IMR-90 (cell line): Measurements from ENCODE around the gene FAM3D. TPM values are rescaled to one million over a fixed set of nuclear protein-coding genes. Genes with fewer than 3 reads are reported as not detected.

ENCODE experiments used
- ATAC-seq: fragments of 200-7000 bp; cut with Tn5 transposase; 2 replicates; pipeline ENCODE4 v1.9.1; 2020; ENCODE audit warnings: low read depth, mild to moderate bottlenecking, moderate library complexity
- BruUV-seq: library from RNA; stranded (reverse); fragments of 400-500 nt; replicated peaks from 2 replicates; lab custom pipeline; 2021; lab: Mats Ljungman, UMichigan
- CTCF ChIA-PET: fragments of 300-600 bp; formaldehyde crosslinking; extraction: SDS; loops from one replicate; lab custom pipeline; 2021; ENCODE audit warnings: antibody characterized with exemption; lab: Yijun Ruan, JAX
- POLR2A ChIA-PET: fragments of 300-600 bp; sonication (Branson Sonifier 250); formaldehyde crosslinking; loops from one replicate; lab custom pipeline; 2022; ENCODE audit warnings: antibody characterized with exemption; ENCODE audit not compliant: unreplicated experiment; lab: Charles Lee
- DNase-seq: peaks from one replicate; pipeline ENCODE4 v3.0.0; 2013
- H2AFZ ChIP-seq: replicated peaks from 2 replicates; pipeline ENCODE3; 2013; ENCODE audit warnings: low read length, mild to moderate bottlenecking; ENCODE audit not compliant: poor library complexity
- H2AK5ac ChIP-seq: 2 replicates; pipeline ENCODE4 v1.6.1; 2013; ENCODE audit warnings: low read depth, low read length, inconsistent platforms
- H2AK9ac ChIP-seq: replicated peaks from 2 replicates; pipeline ENCODE3; 2013; ENCODE audit warnings: mild to moderate bottlenecking, low read depth, low read length, moderate library complexity; ENCODE audit not compliant: poor library complexity
- H2BK120ac ChIP-seq: 2 replicates; pipeline ENCODE4 v1.6.1; 2013; ENCODE audit warnings: low read depth, low read length, inconsistent platforms
- H2BK15ac ChIP-seq: 3 replicates; pipeline ENCODE4 v1.6.1; 2013; ENCODE audit warnings: low read depth, low read length, inconsistent platforms
- H2BK20ac ChIP-seq: 2 replicates; pipeline ENCODE4 v1.6.1; 2013; ENCODE audit warnings: low read depth, mild to moderate bottlenecking, inconsistent platforms, low read length, moderate library complexity
- H2BK5ac ChIP-seq: 2 replicates; pipeline ENCODE4 v1.6.1; 2013; ENCODE audit warnings: mild to moderate bottlenecking, low read depth, low read length, inconsistent platforms; ENCODE audit not compliant: poor library complexity, severe bottlenecking
- H3K14ac ChIP-seq: replicated peaks from 2 replicates; pipeline ENCODE4 v1.6.1; 2013; ENCODE audit warnings: low read depth, low read length, inconsistent platforms
- H3K18ac ChIP-seq: 2 replicates; pipeline ENCODE4 v1.6.1; 2013; ENCODE audit warnings: low read depth, low read length, control low read depth
- H3K23ac ChIP-seq: 2 replicates; pipeline ENCODE4 v1.6.1; 2013; ENCODE audit warnings: low read depth, low read length, inconsistent platforms
- H3K27ac ChIP-seq: 2 replicates; pipeline ENCODE4 v1.5.1; 2013; ENCODE audit warnings: mild to moderate bottlenecking, control low read depth, low read length; ENCODE audit not compliant: insufficient read depth
- H3K27me3 ChIP-seq: 2 replicates; pipeline ENCODE4 v1.6.1; 2013; ENCODE audit warnings: low read length; ENCODE audit not compliant: control insufficient read depth, insufficient read depth
- H3K36me3 ChIP-seq: 2 replicates; pipeline ENCODE4 v1.6.1; 2013; ENCODE audit warnings: low read length, mixed read lengths; ENCODE audit not compliant: control insufficient read depth, insufficient read depth
- H3K4ac ChIP-seq: 2 replicates; pipeline ENCODE4 v1.6.1; 2013; ENCODE audit warnings: low read depth, low read length, inconsistent platforms
- H3K4me1 ChIP-seq: 2 replicates; pipeline ENCODE4 v1.6.1; 2013; ENCODE audit warnings: low read length, mixed read lengths; ENCODE audit not compliant: control insufficient read depth, insufficient read depth
- H3K4me2 ChIP-seq: 2 replicates; pipeline ENCODE4 v1.6.1; 2013; ENCODE audit warnings: low read depth, mild to moderate bottlenecking, control low read depth, low read length, moderate library complexity
- H3K4me3 ChIP-seq: 2 replicates; pipeline ENCODE4 v1.5.1; 2013; ENCODE audit warnings: low read depth, mild to moderate bottlenecking, control low read depth, low read length, moderate library complexity; ENCODE audit not compliant: insufficient read depth
- H3K56ac ChIP-seq: 2 replicates; pipeline ENCODE4 v1.6.1; 2013; ENCODE audit warnings: low read length, inconsistent platforms; ENCODE audit not compliant: insufficient read depth; ENCODE audit errors: extremely low read depth
- H3K79me1 ChIP-seq, 2 experiments: 2 replicates each; pipeline ENCODE4 v1.6.1; 2013; ENCODE audit warnings: low read length in 2 of 2, inconsistent platforms in 1 of 2, low read depth in 1 of 2
- H3K9ac ChIP-seq: 2 replicates; pipeline ENCODE4 v1.6.1; 2013; ENCODE audit warnings: low read depth, low read length, control low read depth
- H3K9me1 ChIP-seq: 2 replicates; pipeline ENCODE4 v1.6.1; 2013; ENCODE audit warnings: low read length, inconsistent platforms; ENCODE audit not compliant: insufficient read depth
- H3K9me3 ChIP-seq: 2 replicates; pipeline ENCODE4 v1.6.1; 2013; ENCODE audit warnings: low read length; ENCODE audit not compliant: control insufficient read depth, insufficient read depth
- H4K20me1 ChIP-seq: 2 replicates; pipeline ENCODE4 v1.6.1; 2013; ENCODE audit warnings: low read length, inconsistent platforms; ENCODE audit not compliant: insufficient read depth
- H4K5ac ChIP-seq: 2 replicates; pipeline ENCODE4 v1.6.1; 2013; ENCODE audit warnings: mild to moderate bottlenecking, low read depth, low read length, control low read depth
- H4K8ac ChIP-seq, 2 experiments: 2 replicates each; pipeline ENCODE4 v1.6.1; 2013; ENCODE audit warnings: low read depth in 2 of 2, low read length in 2 of 2, control low read depth in 1 of 2, inconsistent platforms in 1 of 2
- H4K91ac ChIP-seq: 2 replicates; pipeline ENCODE4 v1.6.1; 2013; ENCODE audit warnings: low read depth, low read length, inconsistent platforms; ENCODE audit not compliant: insufficient read depth
- MAZ ChIP-seq: IDR thresholded peaks from 2 replicates; pipeline ENCODE4 v1.6.1; 2012; ENCODE audit warnings: low read depth, mild to moderate bottlenecking, low read length, improper control_type of control experiment, moderate library complexity, borderline replicate concordance
- RAD21 ChIP-seq: IDR thresholded peaks from 2 replicates; pipeline ENCODE4 v1.6.1; 2012; ENCODE audit warnings: low read length, improper control_type of control experiment
- SMC3 ChIP-seq: fragments of 150-350 bp; IDR thresholded peaks from 2 replicates; pipeline ENCODE4 v1.6.1; 2016; ENCODE audit warnings: low read depth, mild to moderate bottlenecking, antibody characterized with exemption, low read length, moderate library complexity
- WGBS, 2 experiments: methylation state at CpG; one replicate each; pipeline versions ENCODE4 v1.1.5 to v1.1.7; 2013; ENCODE audit warnings: missing lambda C conversion rate in 2 of 2; ENCODE audit not compliant: insufficient read length in 1 of 2; ENCODE audit errors: extremely low coverage in 2 of 2; 5-methylcytosine and 5-hydroxymethylcytosine counted together
- dilution Hi-C: fragments of 300-500 bp; cut with HindIII; formaldehyde crosslinking; loops from one replicate; pipeline ENCODE4 v1.14.3; 2018; ENCODE audit warnings: low sequenced_read_pairs; ENCODE audit not compliant: unreplicated experiment
- in situ Hi-C: fragments of 300-500 bp; cut with MboI; formaldehyde crosslinking; loops from 3 replicates; pipeline ENCODE4 v1.14.3; 2019; ENCODE audit warnings: low sequenced_read_pairs, inconsistent platforms, mixed read lengths
- intact Hi-C: fragments of 100-400 bp; cut with micrococcal nuclease; formaldehyde crosslinking; loops from 2 replicates; pipeline ENCODE4 v1.10.0; 2022
- polyA plus RNA-seq, 3 experiments: library from polyadenylated mRNA; depleted of rRNA; stranded (reverse); fragments of >200 nt; gene quantifications; 2 replicates each; pipeline ENCODE4 v1.2.3, GENCODE V29; 2012; ENCODE audit warnings: low replicate concordance in 1 of 3
- total RNA-seq: library from RNA; depleted of rRNA; stranded (reverse); fragments of >200 nt; gene quantifications from 2 replicates; pipeline ENCODE4 v1.2.3, GENCODE V29; 2012
- TF ChIP-seq, protein P1 (sequence below): conservative IDR thresholded peaks from 2 replicates; pipeline ENCODE4 v1.5.1; 2012; ENCODE audit warnings: mild to moderate bottlenecking, low read depth, low read length, improper control_type of control experiment
- TF ChIP-seq, protein P2 (sequence below): fragments of 150-350 bp; IDR thresholded peaks from 2 replicates; pipeline ENCODE4 v1.6.1; 2017; ENCODE audit warnings: mild to moderate bottlenecking, antibody characterized with exemption, low read length, low read depth

The FAM3D gene
- total and polyA plus RNA-seq, 2 of the 4 experiments (the other 2 are of a cell fraction) = not detected

DNA sequence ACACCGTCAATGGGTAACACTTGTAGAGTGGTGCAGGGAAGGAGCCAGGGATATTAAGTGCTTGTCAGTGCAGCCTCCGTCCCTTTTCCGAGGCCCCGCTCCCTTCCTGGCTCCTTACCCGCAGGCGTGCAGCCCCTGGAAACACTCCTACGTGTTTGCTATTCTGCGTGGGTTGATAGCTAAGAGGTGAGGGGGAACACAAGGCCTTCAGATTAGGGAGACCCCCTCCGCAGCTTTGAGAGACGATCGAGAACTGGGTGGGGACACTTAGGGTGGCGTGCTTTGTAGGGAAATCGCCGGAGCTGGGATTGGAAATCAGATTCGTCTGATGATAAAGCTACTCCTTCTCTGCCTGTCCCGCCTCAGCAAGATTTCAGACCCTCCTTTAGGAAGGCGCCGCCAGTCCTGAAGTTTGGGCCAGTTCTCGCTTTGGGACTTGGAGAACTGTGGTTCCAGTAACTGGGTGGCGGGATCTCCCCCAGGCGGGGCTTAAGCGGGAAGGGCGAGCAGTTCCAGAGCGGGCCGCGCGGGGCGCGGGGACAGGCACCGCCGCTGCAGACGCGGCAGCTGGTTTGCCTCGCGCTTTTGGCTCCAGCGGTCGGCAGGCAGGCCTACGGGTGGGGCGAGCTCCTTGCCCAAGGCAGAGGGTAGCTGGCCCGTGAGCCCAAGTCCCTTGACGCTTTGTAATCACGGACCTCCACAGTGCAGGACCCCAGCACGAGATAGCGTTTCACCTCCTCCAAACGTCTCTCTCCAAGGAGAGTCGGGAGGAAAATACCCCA is 81.4 kb downstream of the FAM3D start:
- H2BK15ac ChIP-seq = no peak overlapping the region
- peak overlapping the region; percentile 65; the same call in 1 of the 2 replicates for H3K14ac ChIP-seq
- in situ Hi-C loops (no loop called here), intact Hi-C loops (loop anchor here (5.0 kb wide), 1 partner anchor 42 kb away; no protein-coding TSS in a partner anchor), dilution Hi-C loops (no loop called here)
- ChIA-PET CTCF (interaction anchor here (0.6 to 1.4 kb wide), 8 partner anchors 11 to 48 kb away, joined by 3 to 8 read pairs (median 3); no protein-coding TSS in a partner anchor), POLR2A (interaction anchor here (0.6 kb wide), 1 partner anchor 23 kb away, joined by 7 read pairs; no protein-coding TSS in a partner anchor)
- no peaks in the 10 kb centered on the region; the same call in 1 of the 2 replicates for H4K20me1 ChIP-seq
- peak overlapping the region; percentile 43 for H3K9ac ChIP-seq
- peak overlapping the region; percentile 59 for H2BK120ac ChIP-seq
- peaks cover 30% of the 10 kb centered on the region for H3K27me3 ChIP-seq
- peak overlapping the region; percentile 79 for H3K23ac ChIP-seq
- H3K4me2 ChIP-seq = peak overlapping the region; percentile 95
- no peak overlapping the region for H2AK5ac ChIP-seq
- H3K27ac ChIP-seq = no peak overlapping the region
- peak overlapping the region; percentile 58 for H3K4me3 ChIP-seq
- H3K4ac ChIP-seq = 0 out of 2 replicates have a peak overlapping the region, but pooled peaks have one; percentile 21
- peak overlapping the region; percentile 4; the same call in 1 of the 2 replicates for H3K56ac ChIP-seq
- H2BK20ac ChIP-seq = no peak overlapping the region
- H3K4me1 ChIP-seq = no peaks in the 10 kb centered on the region
- TF ChIP-seq SMC3 (no peak), RAD21 (peak; percentile 40), MAZ (0 out of 2 replicates have a peak, but pooled peaks have one; percentile 34)
- TF ChIP-seq, protein P1, sequence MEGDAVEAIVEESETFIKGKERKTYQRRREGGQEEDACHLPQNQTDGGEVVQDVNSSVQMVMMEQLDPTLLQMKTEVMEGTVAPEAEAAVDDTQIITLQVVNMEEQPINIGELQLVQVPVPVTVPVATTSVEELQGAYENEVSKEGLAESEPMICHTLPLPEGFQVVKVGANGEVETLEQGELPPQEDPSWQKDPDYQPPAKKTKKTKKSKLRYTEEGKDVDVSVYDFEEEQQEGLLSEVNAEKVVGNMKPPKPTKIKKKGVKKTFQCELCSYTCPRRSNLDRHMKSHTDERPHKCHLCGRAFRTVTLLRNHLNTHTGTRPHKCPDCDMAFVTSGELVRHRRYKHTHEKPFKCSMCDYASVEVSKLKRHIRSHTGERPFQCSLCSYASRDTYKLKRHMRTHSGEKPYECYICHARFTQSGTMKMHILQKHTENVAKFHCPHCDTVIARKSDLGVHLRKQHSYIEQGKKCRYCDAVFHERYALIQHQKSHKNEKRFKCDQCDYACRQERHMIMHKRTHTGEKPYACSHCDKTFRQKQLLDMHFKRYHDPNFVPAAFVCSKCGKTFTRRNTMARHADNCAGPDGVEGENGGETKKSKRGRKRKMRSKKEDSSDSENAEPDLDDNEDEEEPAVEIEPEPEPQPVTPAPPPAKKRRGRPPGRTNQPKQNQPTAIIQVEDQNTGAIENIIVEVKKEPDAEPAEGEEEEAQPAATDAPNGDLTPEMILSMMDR = peak; percentile 66
- TF ChIP-seq, protein P2, sequence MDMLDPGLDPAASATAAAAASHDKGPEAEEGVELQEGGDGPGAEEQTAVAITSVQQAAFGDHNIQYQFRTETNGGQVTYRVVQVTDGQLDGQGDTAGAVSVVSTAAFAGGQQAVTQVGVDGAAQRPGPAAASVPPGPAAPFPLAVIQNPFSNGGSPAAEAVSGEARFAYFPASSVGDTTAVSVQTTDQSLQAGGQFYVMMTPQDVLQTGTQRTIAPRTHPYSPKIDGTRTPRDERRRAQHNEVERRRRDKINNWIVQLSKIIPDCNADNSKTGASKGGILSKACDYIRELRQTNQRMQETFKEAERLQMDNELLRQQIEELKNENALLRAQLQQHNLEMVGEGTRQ = no peak
- H2BK5ac ChIP-seq = no peak overlapping the region
- 4% methylated on average over 16 of the region's 46 CpGs; no CpG with 5 or more reads in 1 of the 2 experiments for WGBS, 2 experiments
- ATAC-seq (peak; percentile 98), DNase-seq (peak; percentile 58)
- peak overlapping the region; percentile 52 for H2AK9ac ChIP-seq
- no TSS peak for BruUV-seq
- H4K8ac ChIP-seq = no peak overlapping the region
- no peak overlapping the region; the same call in 1 of the 2 replicates for H3K18ac ChIP-seq
- no peaks in the 10 kb centered on the region for H3K79me1 ChIP-seq
- H3K9me1 ChIP-seq = no peaks in the 10 kb centered on the region
- peaks cover 5% of the 10 kb centered on the region; the same call in 1 of the 2 replicates for H3K9me3 ChIP-seq
- peak overlapping the region; percentile 90 for H2AFZ ChIP-seq
- H4K91ac ChIP-seq = no peak overlapping the region
- no peaks in the 10 kb centered on the region for H3K36me3 ChIP-seq
- H4K5ac ChIP-seq = no peak overlapping the region
